Uterus (tissue), 4 donors: Measurements from ENCODE around the gene TMEM61. TPM values are rescaled to one million over a fixed set of nuclear protein-coding genes. Genes with fewer than 3 reads are reported as not detected.

Experiments
- DNase-seq, 2 donors: peaks; one replicate each; pipeline ENCODE4 v3.0.0-alpha.2; 2019 to 2020
- H3K27ac ChIP-seq, 2 donors: fragments of 200-600 bp; sonication (generic); 1 replicate in 1 of 2; 2 replicates in 1 of 2; pipeline ENCODE4 v1.5.1; 2016 to 2018
- H3K27me3 ChIP-seq, 2 donors: fragments of 200-600 bp; sonication (generic); one replicate each; pipeline ENCODE4 v1.5.1; 2018 to 2019; ENCODE audit warnings: control low read depth in 1 of 2
- H3K36me3 ChIP-seq, 2 donors: fragments of 200-600 bp; sonication (generic); one replicate each; pipeline ENCODE4 v1.5.1; 2019; ENCODE audit warnings: control low read depth in 1 of 2
- H3K4me1 ChIP-seq, 2 donors: fragments of 200-600 bp; sonication (generic); one replicate each; pipeline ENCODE4 v1.5.1; 2018 to 2019; ENCODE audit warnings: control low read depth in 1 of 2
- H3K4me3 ChIP-seq, 2 donors: fragments of 200-600 bp; sonication (generic); 1 replicate in 1 of 2; 2 replicates in 1 of 2; pipeline ENCODE4 v1.5.1; 2018 to 2019; ENCODE audit warnings: mild to moderate bottlenecking in 1 of 2
- H3K9me3 ChIP-seq, 2 donors: fragments of 200-600 bp; sonication (generic); one replicate each; pipeline ENCODE4 v1.5.1; 2019; ENCODE audit warnings: control low read depth in 1 of 2
- POLR2A ChIP-seq, 2 donors: fragments of 450-650 bp; IDR thresholded peaks; one replicate each; pipeline ENCODE4 v1.6.1; 2016; ENCODE audit warnings: antibody characterized with exemption in 2 of 2, mild to moderate bottlenecking in 1 of 2, moderate library complexity in 1 of 2
- intact Hi-C: fragments of 100-400 bp; cut with DNase I; formaldehyde crosslinking; loops from one replicate; pipeline ENCODE4 v1.15.1; 2023; ENCODE audit warnings: low total_unique reads
- total RNA-seq, 4 donors: library from RNA; depleted of rRNA in 3 of 4; stranded (reverse); fragments of >200 nt in 3 of 4; gene quantifications; one replicate each; pipeline versions ENCODE4 v1.1.0 to v1.2.4, GENCODE V29; 2014 to 2023
- TF ChIP-seq, protein P1 (sequence below), 4 experiments: fragments of 200-600 bp in 2 of 4; fragments of 450-650 bp in 2 of 4; sonication (generic) in 2 of 4; IDR thresholded peaks; one replicate each; pipeline ENCODE4 v1.5.1; 2016 to 2019; ENCODE audit warnings: antibody characterized with exemption in 4 of 4, mild to moderate bottlenecking in 2 of 4, moderate library complexity in 1 of 4
- donor health status: DM: yes; HTN: yes; CAD: no.

TMEM61 gene
- total RNA-seq, 4 donors from 2014 or later: 0.35 TPM; not detected in 3

DNA sequence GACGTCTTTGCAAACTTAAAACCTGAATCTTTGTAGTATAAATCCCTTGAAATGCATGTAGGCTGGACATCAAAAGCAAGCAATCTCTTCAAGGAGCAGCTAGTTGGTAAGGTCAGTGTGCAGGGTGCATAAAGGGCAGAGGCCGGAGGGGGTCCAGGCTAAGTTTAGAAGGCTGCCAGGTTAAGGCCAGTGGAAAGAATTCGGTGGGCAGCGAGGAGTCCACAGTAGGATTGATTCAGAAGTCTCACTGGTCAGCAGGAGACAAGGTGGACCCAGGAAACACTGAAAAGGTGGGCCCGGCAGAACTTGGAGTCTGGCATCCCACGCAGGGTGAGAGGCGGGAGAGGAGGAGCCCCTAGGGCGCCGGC, 58.5 kb downstream of the TMEM61 start:
- DNase-seq: no peak
- H3K4me3 ChIP-seq: no peak overlapping the region
- H3K9me3 ChIP-seq: no peaks in the 10 kb centered on the region
- intact Hi-C loops: no loop called here
- no peaks in the 10 kb centered on the region for H3K36me3 ChIP-seq
- peaks cover 0 to 17% of the 10 kb centered on the region in 2 donors for H3K27me3 ChIP-seq
- H3K27ac ChIP-seq: no peak overlapping the region
- peaks cover 0 to 9% of the 10 kb centered on the region in 2 donors for H3K4me1 ChIP-seq
- TF ChIP-seq POLR2A (IDR thresholded peaks at IDR 0.05): no peak
- TF ChIP-seq, protein P1, sequence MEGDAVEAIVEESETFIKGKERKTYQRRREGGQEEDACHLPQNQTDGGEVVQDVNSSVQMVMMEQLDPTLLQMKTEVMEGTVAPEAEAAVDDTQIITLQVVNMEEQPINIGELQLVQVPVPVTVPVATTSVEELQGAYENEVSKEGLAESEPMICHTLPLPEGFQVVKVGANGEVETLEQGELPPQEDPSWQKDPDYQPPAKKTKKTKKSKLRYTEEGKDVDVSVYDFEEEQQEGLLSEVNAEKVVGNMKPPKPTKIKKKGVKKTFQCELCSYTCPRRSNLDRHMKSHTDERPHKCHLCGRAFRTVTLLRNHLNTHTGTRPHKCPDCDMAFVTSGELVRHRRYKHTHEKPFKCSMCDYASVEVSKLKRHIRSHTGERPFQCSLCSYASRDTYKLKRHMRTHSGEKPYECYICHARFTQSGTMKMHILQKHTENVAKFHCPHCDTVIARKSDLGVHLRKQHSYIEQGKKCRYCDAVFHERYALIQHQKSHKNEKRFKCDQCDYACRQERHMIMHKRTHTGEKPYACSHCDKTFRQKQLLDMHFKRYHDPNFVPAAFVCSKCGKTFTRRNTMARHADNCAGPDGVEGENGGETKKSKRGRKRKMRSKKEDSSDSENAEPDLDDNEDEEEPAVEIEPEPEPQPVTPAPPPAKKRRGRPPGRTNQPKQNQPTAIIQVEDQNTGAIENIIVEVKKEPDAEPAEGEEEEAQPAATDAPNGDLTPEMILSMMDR (IDR thresholded peaks at IDR 0.05): no peak

DNA sequence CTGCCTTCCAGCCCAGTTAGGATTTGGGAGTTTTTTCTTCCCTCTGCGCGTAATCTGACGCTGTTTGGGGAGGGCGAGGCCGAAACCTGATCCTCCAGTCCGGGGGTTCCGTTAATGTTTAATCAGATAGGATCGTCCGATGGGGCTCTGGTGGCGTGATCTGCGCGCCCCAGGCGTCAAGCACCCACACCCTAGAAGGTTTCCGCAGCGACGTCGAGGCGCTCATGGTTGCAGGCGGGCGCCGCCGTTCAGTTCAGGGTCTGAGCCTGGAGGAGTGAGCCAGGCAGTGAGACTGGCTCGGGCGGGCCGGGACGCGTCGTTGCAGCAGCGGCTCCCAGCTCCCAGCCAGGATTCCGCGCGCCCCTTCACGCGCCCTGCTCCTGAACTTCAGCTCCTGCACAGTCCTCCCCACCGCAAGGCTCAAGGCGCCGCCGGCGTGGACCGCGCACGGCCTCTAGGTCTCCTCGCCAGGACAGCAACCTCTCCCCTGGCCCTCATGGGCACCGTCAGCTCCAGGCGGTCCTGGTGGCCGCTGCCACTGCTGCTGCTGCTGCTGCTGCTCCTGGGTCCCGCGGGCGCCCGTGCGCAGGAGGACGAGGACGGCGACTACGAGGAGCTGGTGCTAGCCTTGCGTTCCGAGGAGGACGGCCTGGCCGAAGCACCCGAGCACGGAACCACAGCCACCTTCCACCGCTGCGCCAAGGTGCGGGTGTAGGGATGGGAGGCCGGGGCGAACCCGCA, 59.1 kb downstream of the TMEM61 start, which contains the start of gene PCSK9:
Gene PCSK9, plus strand, starts transcription at position 207 of the 741 bp plus-strand sequence. Its CDS starts 290 bp downstream, at position 497.
- TF ChIP-seq POLR2A (IDR thresholded peaks at IDR 0.05): no peak
- Histone ChIP-seq H3K27me3 (peaks cover 0 to 16% of the 10 kb centered on the region in 2 donors), H3K4me3 (no peak within 1 kb of the TSS), H3K4me1 (peaks cover 0 to 9% of the 10 kb centered on the region in 2 donors), H3K9me3 (no peaks in the 10 kb centered on the region), H3K36me3 (no peaks in the 10 kb centered on the region), H3K27ac (no peak within 1 kb of the TSS)
- intact Hi-C loops: no loop called here
- DNase-seq: no peak

DNA sequence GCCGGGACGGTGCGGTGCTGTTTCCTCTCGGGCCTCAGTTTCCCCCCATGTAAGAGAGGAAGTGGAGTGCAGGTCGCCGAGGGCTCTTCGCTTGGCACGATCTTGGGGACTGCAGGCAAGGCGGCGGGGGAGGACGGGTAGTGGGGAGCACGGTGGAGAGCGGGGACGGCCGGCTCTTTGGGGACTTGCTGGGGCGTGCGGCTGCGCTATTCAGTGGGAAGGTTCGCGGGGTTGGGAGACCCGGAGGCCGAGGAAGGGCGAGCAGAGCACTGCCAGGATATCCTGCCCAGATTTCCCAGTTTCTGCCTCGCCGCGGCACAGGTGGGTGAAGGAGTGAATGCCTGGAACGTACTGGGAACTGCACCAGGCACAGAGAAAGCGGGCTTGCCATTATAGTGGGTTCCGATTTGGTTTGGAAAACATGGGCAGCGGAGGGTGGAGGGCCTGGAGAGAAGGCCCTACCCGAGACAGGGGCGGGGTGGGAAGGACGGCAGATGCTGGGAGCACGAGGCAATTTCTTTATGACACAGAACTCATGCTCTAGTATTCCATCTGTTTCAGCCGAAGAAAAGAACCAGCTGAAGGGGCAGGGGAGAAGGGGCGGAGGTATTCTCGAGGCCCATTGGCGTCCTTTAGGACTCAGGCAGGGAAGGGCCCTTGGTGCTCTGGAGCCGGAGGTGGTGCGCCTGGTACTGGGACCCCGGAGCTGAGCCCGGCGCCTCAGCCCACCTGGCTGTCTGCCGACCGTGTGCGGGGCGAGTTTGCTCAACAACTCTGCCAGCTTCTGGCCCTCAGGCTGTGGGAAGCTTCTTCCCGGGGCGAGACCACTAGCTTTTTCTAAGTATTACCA, 59.9 kb downstream of the TMEM61 start:
- Histone ChIP-seq H3K27me3 (peaks cover 0 to 16% of the 10 kb centered on the region in 2 donors), H3K4me1 (peaks cover 0 to 9% of the 10 kb centered on the region in 2 donors), H3K27ac (no peak overlapping the region), H3K9me3 (no peaks in the 10 kb centered on the region), H3K4me3 (no peak overlapping the region), H3K36me3 (no peaks in the 10 kb centered on the region)
- TF ChIP-seq, protein P1 (IDR thresholded peaks at IDR 0.05): no peak
- no peak for TF ChIP-seq POLR2A (IDR thresholded peaks at IDR 0.05)
- intact Hi-C loops: no loop called here
- no peak for DNase-seq

DNA sequence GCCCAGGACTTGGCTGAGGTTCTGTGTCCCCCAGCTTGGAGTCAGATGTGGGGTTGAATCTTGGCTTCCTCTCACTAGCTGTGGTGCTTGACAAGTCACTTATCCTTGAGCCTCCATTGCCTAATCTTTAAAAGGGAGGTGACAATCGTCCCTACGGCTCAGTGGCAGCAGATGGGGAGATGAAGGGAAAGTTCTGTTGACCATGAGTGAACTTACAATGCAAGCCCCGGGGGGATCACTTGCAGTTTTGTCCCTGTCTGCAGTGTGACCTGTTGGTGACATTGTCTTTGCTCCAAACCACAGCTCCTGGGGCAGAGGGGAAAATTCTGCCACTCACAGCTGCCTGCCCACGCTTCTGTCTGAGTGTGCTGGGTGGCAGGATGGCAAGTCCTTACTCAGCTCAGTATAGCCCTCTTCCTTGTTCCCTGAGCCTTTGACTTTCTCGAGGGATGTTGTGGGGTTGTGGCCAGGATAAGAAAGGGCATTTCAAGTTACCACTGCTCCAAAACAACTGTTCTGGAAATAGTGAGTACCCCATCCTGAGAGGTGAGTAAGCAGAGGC, 60.6 kb downstream of the TMEM61 start:
- no peak for TF ChIP-seq POLR2A (IDR thresholded peaks at IDR 0.05)
- TF ChIP-seq, protein P1 (IDR thresholded peaks at IDR 0.05): no peak
- Histone ChIP-seq H3K27ac (no peak overlapping the region), H3K4me1 (peaks cover 0 to 9% of the 10 kb centered on the region in 2 donors), H3K36me3 (no peaks in the 10 kb centered on the region), H3K9me3 (no peaks in the 10 kb centered on the region), H3K4me3 (no peak overlapping the region), H3K27me3 (peaks cover 0 to 16% of the 10 kb centered on the region in 2 donors)
- no peak for DNase-seq
- intact Hi-C loops: no loop called here

DNA sequence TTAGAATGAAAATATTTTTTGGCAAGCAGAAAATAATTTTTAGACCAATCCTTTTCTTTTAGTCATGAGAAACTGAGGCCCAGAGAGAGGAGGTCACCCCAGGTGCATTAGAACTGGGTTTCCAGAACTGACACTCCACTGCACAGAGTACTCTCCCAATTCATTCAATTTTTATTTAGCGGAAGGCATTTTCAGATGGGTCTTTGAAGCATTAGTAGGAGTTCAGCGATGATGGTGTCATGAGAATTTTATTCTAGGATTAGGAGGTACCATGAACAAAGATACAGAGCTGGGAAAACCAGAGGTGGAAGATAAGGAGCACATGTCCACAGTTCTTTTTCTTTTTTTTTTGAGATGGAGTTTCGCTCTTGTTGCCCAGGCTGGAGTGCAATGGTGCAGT, 61.2 kb downstream of the TMEM61 start:
- intact Hi-C loops: no loop called here

More for the DNA sequence above, 61.2 kb downstream of the TMEM61 start:
- no peak for DNase-seq
- Histone ChIP-seq H3K4me3 (no peak overlapping the region), H3K9me3 (no peaks in the 10 kb centered on the region), H3K27ac (no peak overlapping the region), H3K4me1 (peaks cover 0 to 9% of the 10 kb centered on the region in 2 donors), H3K27me3 (peaks cover 0 to 13% of the 10 kb centered on the region in 2 donors), H3K36me3 (no peaks in the 10 kb centered on the region)
- no peak for TF ChIP-seq POLR2A (IDR thresholded peaks at IDR 0.05)
- TF ChIP-seq, protein P1 (IDR thresholded peaks at IDR 0.05): no peak

Other genes starting within 250 kb of the TMEM61 start
- 10 to 100 TPM in 1 of 4 donors, 1 to 10 TPM in 3; 3.5 to 17.7 (median 7.2) TPM for gene PARS2, start 216.1 kb upstream of the TMEM61 start, total RNA-seq
- gene TTC22, start 179.3 kb upstream of the TMEM61 start, total RNA-seq: 1 to 10 TPM in 2 of 4 donors, not detected in 2; 3.2 to 5.3 TPM
- 10 to 100 TPM in 3 of 4 donors, 1 to 10 TPM in 1; 5.3 to 36.1 (median 13.7) TPM for gene DHCR24, start 93.4 kb upstream of the TMEM61 start, total RNA-seq
- gene BSND, start 18.3 kb downstream of the TMEM61 start, total RNA-seq: not detected
- gene PCSK9, start 58.9 kb downstream of the TMEM61 start, total RNA-seq: 1 to 10 TPM in 1 of 4 donors, not detected in 3; 2.9 TPM
- 10 to 100 TPM; 14.9 to 66.1 (median 44.1) TPM for gene USP24, start 234.7 kb downstream of the TMEM61 start, total RNA-seq